Kasumi-1 (cell line): ENCODE results near the gene OAS1.

ENCODE experiments used
- DNase-seq, 2 experiments: peaks; one replicate each; lab custom pipeline; 2025; lab: John Stamatoyannopoulos, UW

Gene OAS1

GRCh38 chr12:112967306-112967705 lies 60.5 kb downstream of the OAS1 start:
- no peak for DNase-seq

GRCh38 chr12:112967858-112968257 lies 61.1 kb downstream of the OAS1 start:
- DNase-seq, result no peak
